ENCODE measurements around the gene PDGFRA.

The PDGFRA gene

DNA sequence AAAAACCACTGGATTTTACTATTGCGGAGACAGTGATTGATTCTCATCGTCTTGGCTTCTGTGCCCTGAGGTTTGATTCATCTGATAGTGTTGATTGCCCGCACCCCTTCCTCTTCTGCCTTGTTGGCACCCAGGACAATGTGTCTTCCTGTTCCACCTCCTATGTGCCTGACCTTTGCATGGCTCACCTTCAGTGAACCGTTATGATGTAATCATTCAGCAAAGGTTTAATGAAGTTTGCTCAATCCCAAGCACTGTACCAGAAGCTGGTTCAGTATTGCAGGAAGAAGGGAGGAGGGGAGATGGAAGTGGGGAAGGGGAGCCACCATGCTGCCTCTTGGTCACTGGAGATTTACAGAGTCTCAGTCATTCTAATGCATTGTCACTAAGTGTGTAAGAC is 36.3 kb downstream of the PDGFRA start:
- no peak for DNase-seq

DNA sequence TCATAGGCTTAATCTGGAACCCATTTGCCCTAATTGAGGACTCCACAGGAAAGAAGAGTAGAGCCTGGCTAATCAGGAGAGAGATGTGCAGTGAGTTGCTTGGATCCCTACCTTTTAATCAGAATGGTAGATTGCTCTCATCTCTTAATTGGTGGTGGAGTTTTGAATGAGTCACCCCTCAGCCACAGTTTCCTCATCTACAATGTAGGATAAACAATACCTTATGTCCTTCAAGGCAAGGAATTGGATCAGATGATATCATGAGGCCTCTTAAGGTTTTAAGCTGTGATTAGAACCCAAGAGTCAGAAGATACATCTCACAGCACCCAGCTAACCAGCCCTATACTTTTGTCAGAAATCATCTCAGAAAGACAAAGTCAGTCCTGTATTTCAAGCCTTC is 39.1 kb downstream of the PDGFRA start:
- DNase-seq = no peak

DNA sequence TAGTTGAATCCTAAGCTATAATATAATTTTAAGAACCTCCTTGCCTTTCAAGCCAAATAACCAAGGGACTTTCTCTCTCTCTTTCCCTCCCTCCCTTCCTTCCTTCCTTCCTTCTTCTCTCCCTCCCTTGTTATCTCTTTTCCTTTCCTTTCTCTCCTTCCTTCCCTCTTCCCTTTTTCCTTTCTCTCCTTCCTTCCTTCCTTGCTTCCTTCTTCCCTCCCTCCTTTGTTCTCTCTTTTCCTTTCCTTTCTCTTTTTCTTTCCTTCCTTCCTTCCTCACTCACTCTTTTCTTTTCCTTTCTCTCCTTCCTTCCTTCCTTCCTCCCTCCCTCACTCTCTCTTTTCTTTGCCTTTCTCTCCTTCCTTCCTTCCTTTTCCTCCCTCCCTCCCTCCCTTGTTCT is 42.4 kb downstream of the PDGFRA start:
- DNase-seq = no peak

DNA sequence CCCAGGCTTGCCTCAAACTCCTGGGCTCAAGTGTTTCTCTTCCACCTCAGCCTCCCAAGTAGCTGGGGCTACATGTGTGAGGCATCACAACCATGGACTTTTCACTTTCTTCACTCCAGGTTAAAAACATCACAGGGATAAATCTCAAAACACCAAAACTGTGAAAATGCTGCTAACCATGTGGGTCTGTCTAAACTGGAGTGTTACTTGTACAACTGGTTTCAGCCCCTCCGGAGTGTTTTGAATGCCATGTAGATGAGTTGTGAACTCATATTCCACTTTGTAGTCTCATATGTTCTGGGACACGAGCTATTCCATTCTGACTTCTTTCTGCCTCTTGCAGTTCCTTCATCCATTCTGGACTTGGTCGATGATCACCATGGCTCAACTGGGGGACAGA is 43.0 kb downstream of the PDGFRA start:
- no peak for DNase-seq

GRCh38 chr4:54274264-54274663 is 45.2 kb downstream of the PDGFRA start:
- DNase-seq = no peak

DNA sequence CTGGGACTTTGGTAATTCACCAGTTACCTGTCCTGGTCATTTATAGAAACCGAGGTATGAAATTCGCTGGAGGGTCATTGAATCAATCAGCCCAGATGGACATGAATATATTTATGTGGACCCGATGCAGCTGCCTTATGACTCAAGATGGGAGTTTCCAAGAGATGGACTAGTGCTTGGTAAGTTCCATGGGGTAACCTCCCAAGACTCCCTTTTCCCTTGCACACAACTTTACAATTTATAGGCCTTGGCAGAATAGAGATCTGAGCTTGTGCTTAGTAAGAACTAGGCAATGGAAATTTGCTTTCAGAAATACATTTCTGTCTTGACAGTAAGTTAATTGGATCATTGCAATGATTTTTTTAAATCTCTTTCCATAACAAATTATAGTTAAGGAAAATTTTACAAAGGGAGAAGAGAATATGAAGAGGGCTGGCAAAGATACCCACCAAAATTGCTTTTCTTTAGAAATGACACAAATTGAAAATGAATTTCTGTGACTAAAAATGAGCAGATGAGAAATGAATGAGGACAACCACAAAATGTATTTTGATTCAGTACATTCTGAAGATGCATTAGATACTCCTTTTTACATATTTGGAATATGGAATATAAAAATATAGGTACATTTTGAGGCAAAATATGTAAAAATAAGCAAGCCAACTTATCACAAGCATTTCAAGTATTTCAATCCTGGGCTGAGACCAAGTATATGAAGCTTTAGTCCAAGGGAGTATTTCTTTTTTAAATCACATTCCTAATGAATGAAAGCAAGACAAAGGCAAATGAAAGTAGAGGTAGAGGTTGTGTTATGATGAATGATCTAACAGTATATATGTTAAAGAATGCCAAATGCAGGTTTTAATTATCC is 45.9 kb downstream of the PDGFRA start:
- no peak for DNase-seq

GRCh38 chr4:54276641-54277430 is 47.7 kb downstream of the PDGFRA start:
- DNase-seq = no peak

DNA sequence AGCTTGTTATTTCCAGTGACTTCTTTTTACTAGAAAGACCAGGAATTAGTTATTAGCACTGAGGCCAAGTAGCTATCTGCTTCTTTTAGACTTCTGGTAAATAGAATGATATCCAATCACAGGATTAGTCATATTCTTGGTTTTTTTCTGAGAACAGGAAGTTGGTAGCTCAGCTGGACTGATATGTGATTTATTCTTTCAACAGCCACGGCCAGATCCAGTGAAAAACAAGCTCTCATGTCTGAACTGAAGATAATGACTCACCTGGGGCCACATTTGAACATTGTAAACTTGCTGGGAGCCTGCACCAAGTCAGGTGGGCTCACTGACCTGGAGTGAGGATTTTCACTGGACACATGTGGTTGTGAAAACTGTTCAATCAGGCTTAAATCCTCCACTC is 48.6 kb downstream of the PDGFRA start:
- no peak for DNase-seq

GRCh38 chr4:54278216-54278615 is 49.1 kb downstream of the PDGFRA start:
- no peak for DNase-seq

DNA sequence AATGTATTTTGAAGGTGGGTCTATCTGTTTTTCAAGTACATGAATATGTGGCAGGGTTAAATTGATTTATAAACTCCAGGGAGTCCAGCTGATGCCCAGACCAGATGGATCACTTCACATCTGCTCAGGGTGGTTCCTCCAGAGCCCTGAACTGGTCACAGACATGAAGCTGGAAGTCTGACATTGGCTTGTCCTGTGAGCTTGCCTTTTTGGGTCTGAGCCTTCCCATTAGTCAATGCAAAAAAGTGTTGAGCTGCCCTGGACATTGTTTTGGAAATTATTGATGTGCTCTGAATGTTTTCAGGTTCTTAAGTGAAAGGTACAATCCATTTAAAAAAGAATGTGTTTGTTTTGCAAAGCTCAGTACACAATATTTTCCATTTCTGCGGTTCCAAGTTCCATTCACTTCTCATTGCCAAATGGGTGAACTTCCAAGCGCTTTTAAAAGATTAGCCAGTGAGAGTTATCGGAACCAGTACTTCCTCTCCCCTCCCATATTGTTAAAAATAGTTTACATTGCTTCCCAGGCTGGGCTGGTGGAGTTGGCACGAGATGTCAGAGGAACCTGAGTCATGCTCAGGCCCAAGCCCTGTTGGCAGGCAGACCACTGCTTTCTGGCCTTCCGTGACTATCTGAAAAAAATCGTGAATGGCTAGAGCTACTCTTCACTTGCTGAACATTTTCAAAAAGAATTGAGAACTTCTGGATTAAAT is 52.1 kb downstream of the PDGFRA start:
- peak; percentile 63 for DNase-seq

DNA sequence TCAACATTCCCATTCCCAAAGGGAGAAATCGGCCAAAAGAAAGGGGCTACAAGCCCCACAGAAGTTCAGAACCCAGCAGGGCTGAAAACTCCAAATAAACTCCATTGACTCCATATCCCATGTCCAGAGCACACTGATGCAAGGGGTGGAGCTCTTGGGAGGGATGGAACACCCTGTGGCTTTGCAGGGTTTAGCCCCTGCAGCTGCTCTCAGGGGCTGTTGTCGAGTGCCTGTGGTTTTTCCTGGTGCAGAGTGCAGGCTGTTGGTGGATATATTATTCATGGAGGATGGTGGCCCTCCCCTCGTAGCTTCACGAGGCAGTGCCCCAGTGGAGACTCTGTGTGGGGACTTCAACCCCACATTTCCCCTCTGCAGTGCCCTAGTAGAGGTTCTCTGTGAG is 53.7 kb downstream of the PDGFRA start:
- no peak for DNase-seq

DNA sequence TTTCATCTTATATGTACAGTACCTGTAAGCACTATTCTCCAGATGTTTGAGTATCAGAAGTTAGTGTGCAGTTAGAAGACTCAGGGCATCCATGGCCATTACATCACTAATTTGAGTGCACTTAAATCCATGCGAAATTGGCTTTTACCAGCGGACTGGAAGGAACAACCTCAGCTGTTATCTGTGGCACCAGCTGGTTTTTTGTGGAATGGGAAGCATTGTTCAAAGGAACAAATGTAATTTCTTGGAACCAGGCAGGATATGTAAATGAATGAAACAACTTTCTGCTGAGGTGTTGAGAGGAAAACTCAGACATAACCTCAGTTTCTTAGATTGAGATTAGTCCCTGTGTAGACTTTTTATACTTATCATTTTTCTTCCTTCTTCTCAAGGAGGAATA is 60.2 kb downstream of the PDGFRA start:
- no peak for DNase-seq

DNA sequence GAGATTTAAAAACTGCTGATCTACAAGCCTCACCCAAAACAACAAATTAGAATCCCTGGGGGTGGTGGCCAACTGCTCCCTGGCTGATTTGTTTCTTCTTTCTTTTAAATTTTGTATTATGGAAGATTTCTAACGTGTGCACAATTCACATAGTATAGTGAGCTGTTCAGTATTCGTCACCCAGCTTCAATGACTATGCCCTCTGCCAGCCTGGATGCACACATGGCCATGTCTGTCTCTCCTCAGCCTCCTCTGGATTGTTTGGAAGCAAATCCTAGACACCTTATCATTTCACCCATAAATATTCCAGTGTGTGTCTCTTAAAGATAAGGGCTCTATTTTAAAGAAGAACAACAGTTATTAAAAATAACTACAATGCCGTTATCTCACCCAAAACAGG is 61.9 kb downstream of the PDGFRA start:
- DNase-seq = no peak

GRCh38 chr4:54296548-54297203 is 67.6 kb downstream of the PDGFRA start:
- no peak for DNase-seq

GRCh38 chr4:54308110-54308509 is 79.0 kb downstream of the PDGFRA start:
- no peak for DNase-seq

- no peak for DNase-seq
Measured at GRCh38 chr4:54315561-54316538, 86.8 kb downstream of the PDGFRA start.

DNA sequence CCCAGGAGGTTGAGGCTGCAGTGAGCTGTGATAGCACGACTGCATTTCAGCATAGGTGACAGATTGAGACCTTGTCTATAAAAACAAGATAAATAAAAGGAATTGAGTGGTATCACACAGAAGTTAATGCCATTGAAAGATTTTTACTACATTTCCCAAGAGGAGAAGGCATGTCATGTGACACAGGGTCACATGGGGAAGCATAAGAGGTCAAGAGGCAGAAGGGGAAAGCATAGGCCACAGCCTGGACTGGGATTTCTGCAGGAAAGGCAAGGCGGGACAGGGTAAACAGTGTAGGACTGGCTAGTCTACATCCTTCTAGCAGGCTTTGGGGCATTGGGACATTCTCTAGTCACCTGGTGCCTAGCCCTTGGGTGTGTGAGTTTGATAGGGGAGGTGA is 88.6 kb downstream of the PDGFRA start:
- DNase-seq = no peak

- DNase-seq = no peak
Measured at GRCh38 chr4:54318904-54319303, 89.8 kb downstream of the PDGFRA start.

GRCh38 chr4:54320826-54321685 is 92.0 kb downstream of the PDGFRA start:
- no peak for DNase-seq

DNA sequence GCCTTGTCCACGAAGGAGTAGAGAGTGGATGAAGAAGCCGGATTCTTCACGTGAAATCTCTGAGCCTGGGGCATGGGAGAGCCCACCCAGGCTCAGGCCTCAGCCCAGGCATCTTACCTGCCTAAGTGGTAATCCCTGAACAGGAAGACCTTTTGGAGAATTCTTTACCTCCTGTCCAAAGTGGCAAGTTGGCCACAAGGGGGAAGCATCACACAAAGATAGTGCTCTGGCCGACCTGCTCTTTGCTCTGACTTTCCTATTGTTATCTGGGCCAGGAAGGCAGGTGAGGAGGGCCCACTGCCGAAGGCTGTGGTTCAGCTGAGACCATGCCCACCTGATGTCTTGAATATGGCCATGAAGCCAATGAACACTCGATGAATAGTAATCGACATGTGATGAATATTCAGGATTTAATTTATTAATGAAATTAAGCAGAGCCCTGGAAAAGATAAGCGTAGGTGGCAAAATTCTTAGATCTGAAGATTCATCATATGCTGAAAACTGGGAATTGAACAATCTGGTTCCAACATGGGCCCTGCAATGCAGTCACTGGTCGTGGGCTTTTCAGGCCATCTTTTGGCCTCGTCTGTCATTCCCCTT is 93.8 kb downstream of the PDGFRA start:
- peak; percentile 73 for DNase-seq
